Measurements from ENCODE around the gene DOCK10.
A peak's percentile ranks its signal among the peaks of the same experiment; 100 is the strongest.

The DOCK10 gene

GRCh38 chr2:224775647-224776046 lies 266.6 kb downstream of the DOCK10 start:
- DNase-seq (ENCODE audit: low spot score): no peak

DNA sequence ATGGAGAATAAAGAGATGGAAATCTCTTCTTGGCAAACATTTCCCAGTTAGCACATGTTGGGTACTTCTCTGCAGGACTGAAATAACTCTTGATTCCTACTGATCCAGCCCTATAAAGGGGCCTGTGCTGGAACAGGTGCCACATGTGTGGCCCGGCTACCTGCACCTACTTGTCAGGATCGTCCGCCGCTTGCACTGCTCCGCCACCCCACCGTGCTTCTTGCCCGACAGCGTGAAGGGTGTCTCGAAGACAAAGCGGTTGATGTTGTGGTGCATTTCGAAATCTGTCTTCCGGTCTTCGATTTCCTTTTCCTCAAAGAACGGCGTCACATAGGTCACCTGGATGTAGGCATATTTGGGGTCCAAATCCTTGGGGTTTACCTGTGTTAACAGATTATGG lies 267.5 kb downstream of the DOCK10 start:
- no peak for DNase-seq (ENCODE audit: low spot score)

- DNase-seq (ENCODE audit: low spot score): no peak
These were observed 269.8 kb downstream of the DOCK10 start for GRCh38 chr2:224772494-224772893.

GRCh38 chr2:224769489-224769888 lies 272.8 kb downstream of the DOCK10 start:
- peak; percentile 4 for DNase-seq (ENCODE audit: low spot score)

DNA sequence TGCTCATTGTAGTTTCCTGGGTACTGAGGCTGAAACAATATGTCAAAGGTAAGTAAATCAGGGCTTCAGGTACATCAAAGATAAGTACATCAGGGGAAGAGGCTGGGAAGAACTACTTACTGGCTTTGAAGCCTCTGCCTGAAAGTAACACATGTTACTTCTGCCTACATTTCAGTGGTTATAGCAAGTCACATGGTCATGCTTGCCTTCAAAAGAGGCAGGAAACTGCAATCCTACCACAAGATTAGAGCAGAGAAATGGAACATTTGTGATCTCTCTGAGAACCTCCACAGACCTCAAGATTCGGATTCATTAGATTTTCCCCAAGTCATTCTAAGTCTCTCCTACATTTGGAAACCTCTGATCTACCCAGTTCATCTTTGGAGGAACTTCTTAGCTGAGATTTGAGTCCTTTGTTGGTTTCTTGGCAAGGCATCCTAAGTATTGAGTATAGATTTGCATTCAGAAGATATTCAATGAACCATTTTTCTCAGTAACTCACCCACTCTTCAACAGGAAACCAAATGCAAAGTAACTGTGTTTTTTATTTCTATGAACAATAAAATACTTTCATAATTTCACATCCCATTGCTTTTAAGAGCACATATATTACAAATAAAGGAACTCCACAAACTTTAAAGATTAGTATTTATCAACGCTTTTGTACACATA lies 277.6 kb downstream of the DOCK10 start:
- DNase-seq (ENCODE audit: low spot score): no peak

GRCh38 chr2:224757934-224758548 lies 284.2 kb downstream of the DOCK10 start:
- DNase-seq (ENCODE audit: low spot score): no peak

DNA sequence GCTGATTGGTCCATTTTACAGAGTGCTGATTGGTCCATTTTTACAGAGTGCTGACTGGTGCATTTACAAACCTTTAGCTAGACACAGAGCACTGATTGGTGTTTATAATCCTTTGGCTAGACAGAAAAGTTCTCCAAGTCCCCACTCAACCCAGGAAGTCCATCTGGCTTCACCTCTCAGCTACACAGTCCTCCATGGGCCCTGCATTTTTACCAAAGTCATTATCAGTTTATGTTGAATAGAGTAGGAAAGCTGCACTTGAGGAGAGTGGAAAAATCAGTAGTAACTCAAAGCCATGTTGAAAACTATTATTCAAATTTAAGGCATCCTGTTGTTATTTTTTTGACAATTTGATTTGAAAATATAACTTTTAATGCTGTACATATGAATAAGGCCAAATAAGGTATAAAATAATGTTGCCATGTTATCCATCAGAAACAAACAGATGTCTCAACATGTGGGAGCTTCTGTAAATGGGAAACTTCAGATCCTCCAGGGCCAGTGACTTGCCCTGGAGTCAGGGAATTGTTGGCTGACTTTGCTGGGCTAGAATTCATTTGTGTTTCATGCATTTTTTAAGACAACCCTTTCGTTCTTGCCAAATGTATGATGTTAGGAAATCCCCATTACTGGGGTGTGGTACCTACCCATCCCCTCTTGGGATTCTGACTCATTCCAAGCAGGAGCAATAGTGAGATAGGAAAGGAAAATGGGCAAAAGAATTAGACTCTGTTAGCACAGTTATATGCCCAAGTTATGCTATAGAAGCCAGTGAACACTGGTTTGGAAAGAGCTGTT lies 288.3 kb downstream of the DOCK10 start:
- DNase-seq (ENCODE audit: low spot score): no peak

DNA sequence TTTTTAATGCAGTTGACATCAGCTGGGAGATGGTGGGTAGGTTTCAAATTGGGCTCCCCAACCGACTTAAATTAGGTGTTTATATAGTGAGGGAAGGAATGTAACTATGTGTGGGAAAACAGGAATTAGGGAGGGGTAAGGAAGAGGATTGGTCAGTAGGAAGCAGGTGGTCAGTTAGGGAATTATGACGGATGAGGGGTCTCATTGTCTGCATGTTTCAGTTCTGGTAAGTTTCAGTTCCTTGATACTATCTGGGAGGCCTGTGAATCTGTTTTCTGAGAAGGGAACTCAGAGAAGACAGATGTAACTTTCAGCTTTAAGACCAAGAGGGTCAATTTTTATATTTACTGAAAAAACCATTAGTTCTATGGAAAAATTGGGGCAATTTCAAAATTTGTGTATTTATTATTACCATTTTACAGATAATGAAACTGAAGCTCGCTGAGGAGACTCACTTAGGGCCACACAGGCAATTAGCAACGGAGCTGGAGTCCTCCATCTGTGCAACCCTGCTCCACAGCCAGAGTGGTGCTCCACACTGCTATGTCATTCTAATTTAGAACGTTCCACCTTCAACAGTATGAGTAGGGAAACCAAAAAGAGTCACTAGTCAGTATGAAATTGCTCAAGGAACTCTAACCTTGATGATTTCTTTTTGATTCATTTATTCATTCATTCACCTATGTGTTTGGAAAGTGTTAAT lies 290.1 kb downstream of the DOCK10 start:
- no peak for DNase-seq (ENCODE audit: low spot score)

DNA sequence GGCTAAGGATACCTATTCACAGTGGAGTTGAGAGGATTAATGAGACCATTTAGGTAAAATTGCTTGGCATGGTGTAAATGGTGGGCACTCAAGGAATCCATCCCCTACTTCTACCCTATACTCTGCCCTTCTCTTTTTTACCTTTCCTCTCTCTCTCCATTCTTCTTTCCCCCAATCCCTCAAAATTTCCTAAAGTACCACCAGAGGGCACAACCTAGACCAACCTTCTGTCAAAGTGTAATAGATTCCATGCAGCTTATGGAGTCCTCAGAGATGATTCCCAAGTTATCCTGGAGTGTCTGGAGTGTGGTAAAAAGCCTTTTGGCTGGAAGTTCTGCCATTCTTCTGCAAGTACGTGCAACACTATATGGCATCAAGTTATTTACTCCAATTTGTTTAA lies 293.1 kb downstream of the DOCK10 start:
- DNase-seq (ENCODE audit: low spot score): no peak

DNA sequence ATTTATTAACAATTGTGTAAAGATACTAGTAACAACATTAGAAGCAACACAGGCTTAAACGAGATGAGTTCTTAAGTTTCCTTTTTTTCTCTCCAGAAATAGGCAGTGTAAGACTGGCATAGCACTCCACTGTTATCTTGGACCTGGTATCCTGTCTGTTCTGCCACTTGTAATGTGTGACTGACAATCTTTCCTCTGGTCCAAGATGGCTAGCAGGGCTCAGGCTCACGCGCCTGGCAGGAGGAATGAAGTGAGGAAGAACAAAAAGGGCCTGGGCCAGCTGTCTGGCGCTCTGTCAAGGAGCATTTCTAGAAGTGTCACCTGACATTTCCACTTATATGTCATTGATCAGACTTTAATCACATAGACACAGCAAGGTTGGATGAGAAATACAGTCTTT lies 294.5 kb downstream of the DOCK10 start:
- no peak for DNase-seq (ENCODE audit: low spot score)

DNA sequence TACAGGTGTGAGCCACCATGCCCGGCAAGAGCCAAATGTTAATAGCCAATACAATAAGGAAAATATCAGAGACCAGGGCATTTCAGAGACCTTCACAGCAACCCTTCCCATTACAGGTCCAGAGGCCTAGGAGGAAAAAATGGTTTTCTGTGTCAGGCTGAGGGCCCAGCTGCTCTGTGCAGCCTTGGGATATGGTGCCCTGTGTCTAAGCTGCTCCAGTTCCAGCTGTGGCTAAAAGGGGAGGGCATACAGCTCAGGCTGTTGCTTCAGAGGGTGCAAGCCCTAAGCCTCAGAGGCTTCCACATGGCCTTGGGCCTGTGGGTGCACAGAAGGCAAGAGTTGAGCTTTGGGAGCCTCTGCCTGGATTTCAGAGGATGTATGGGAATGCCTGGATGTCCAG lies 306.0 kb downstream of the DOCK10 start:
- DNase-seq (ENCODE audit: low spot score): no peak

DNA sequence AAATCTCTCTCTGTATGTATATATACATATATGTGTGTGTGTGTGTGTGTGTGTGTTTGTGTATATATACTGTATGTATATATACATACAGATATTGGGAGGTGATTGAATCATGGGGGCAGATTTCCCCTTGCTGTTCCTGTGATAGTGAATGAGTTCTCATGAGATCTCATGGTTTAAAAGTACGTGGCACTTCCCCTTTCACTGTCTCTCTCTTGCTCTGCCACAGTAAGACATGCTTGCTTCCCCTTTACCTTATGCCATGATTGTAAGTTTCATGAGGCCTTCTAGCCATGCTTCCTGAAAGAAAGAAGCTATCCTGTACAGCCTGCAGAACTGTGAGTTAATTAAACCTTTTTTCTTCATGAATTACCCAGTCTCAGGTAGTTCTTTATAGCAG lies 307.3 kb downstream of the DOCK10 start:
- DNase-seq (ENCODE audit: low spot score): no peak

GRCh38 chr2:224731665-224732064 lies 310.6 kb downstream of the DOCK10 start:
- no peak for DNase-seq (ENCODE audit: low spot score)

GRCh38 chr2:224729435-224729834 lies 312.8 kb downstream of the DOCK10 start:
- no peak for DNase-seq (ENCODE audit: low spot score)

GRCh38 chr2:224724331-224724730 lies 317.9 kb downstream of the DOCK10 start:
- no peak for DNase-seq (ENCODE audit: low spot score)

GRCh38 chr2:224723586-224724217 lies 318.6 kb downstream of the DOCK10 start:
- no peak for DNase-seq (ENCODE audit: low spot score)

DNA sequence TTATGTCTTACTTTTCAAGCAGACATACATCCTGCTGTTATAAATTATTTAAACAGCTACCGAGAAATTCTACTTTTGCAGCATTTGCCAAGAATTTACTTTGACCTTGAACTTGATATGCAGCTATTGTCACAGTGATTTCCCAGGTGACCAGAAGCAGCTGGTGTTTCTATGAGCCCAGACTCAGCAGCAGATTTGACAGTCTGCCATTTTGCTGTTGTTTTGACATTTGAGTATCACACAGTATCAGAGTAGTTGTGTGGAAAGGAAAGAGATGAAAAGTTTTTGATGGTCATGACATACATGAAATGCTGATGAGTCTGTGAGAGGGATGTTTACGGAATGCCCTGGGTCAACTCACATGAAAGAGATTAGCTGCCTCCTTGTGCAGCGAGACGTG lies 319.5 kb downstream of the DOCK10 start:
- DNase-seq (ENCODE audit: low spot score): no peak

DNA sequence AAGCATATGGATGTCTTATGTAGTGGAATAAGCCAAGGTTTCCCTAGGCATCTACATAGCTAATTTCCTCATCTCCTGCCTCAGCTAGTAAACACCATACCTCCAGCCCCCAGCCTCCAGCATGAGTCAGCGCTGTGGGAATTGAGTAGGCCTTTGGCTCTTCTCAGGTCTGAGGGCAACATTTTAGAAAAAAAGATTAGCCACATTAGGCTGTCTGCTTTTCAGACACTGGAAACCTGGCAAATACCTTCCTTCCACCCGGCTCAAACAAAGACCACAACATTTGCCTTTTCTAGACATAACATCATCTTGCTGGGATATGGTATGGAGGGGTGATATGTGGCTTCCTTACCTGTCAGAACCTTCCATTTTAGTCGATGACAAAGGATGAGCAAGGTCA lies 320.0 kb downstream of the DOCK10 start:
- DNase-seq (ENCODE audit: low spot score): no peak

GRCh38 chr2:224716921-224717320 lies 325.3 kb downstream of the DOCK10 start:
- no peak for DNase-seq (ENCODE audit: low spot score)

DNA sequence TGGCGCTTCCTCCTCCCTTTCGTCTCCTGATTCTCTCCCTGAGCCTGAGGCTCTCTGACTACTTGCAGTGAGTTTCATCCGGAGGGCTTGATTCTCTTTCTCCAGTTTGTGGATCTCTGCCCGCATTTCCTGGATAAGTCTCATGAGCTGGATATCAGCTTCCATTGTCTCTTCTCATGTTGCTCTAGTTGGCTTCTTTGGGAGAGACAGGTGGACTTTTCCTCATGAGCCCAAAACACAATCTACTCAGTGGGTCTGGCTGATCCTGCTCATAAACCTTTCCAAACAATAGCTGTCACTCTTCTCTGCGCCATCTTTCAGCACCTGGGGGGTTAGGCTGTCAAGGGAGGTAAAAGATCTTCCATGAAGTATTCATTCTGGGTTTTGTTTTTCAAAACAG lies 326.1 kb downstream of the DOCK10 start, which contains the start of gene CCDC195:
Gene CCDC195 (minus strand): TSS at position 165 of the 400 bp plus-strand sequence. CDS start 0 bp downstream, at position 165.
- no peak for DNase-seq (ENCODE audit: low spot score)

Data from activated CD4-positive, alpha-beta T cell treated with anti-CD3 and anti-CD28 coated beads, Interleukin-2, Interleukin-4, amounts not matched to agents 100 ng/mL and 50 ng/mL, durations not matched to agents 16 hours and 8 hours (primary cell).